SK-N-SH (cell line): ENCODE results near the gene FGGY.

ENCODE experiments used
- TCF12 ChIP-seq: IDR thresholded peaks from 2 replicates; pipeline ENCODE4 v1.4.0; 2012
- TF ChIP-seq, protein P1 (sequence below): fragments of 200-600 bp; sonication (generic); IDR thresholded peaks from 2 replicates; pipeline ENCODE4 v1.6.1; 2017; ENCODE audit warnings: antibody characterized with exemption, mild to moderate bottlenecking, moderate library complexity

- TF ChIP-seq, protein P1, sequence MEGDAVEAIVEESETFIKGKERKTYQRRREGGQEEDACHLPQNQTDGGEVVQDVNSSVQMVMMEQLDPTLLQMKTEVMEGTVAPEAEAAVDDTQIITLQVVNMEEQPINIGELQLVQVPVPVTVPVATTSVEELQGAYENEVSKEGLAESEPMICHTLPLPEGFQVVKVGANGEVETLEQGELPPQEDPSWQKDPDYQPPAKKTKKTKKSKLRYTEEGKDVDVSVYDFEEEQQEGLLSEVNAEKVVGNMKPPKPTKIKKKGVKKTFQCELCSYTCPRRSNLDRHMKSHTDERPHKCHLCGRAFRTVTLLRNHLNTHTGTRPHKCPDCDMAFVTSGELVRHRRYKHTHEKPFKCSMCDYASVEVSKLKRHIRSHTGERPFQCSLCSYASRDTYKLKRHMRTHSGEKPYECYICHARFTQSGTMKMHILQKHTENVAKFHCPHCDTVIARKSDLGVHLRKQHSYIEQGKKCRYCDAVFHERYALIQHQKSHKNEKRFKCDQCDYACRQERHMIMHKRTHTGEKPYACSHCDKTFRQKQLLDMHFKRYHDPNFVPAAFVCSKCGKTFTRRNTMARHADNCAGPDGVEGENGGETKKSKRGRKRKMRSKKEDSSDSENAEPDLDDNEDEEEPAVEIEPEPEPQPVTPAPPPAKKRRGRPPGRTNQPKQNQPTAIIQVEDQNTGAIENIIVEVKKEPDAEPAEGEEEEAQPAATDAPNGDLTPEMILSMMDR = no peak
- no peak for TF ChIP-seq TCF12
These were observed 253.0 kb downstream of the FGGY start for GRCh38 chr1:59549903-59550302.
